Lower lobe of right lung (tissue), 2 donors: Measurements from ENCODE around the gene CCT5. TPM values are rescaled to one million over a fixed set of nuclear protein-coding genes. Genes with fewer than 3 reads are reported as not detected.
"Not testable (repeated sequence)": the region's sequence is repeated elsewhere in the genome, so short reads cannot be mapped to it uniquely, and the experiment has no call there.

Source experiments
- ATAC-seq, 2 donors: fragments of 200-7000 bp; cut with Tn5 transposase; one replicate each; pipeline ENCODE4 v1.9.1; 2020 to 2022; ENCODE audit warnings: mild to moderate bottlenecking in 2 of 2, moderate library complexity in 2 of 2
- DNase-seq: peaks from one replicate; pipeline ENCODE4 v3.0.0-alpha.2; 2020
- H3K27ac ChIP-seq: fragments of 200-600 bp; one replicate; pipeline ENCODE4 v1.8.0; 2022
- H3K27me3 ChIP-seq: fragments of 200-600 bp; one replicate; pipeline ENCODE4 v1.8.0; 2022; ENCODE audit warnings: low read depth
- H3K36me3 ChIP-seq: fragments of 200-600 bp; one replicate; pipeline ENCODE4 v1.8.0; 2022; ENCODE audit warnings: mild to moderate bottlenecking
- H3K4me1 ChIP-seq: fragments of 200-600 bp; one replicate; pipeline ENCODE4 v1.8.0; 2022
- H3K4me3 ChIP-seq: fragments of 200-600 bp; one replicate; pipeline ENCODE4 v1.8.0; 2022; ENCODE audit warnings: mild to moderate bottlenecking
- H3K9me3 ChIP-seq: fragments of 200-600 bp; one replicate; pipeline ENCODE4 v1.8.0; 2022
- CTCF ChIP-seq: fragments of 200-600 bp; IDR thresholded peaks from one replicate; pipeline ENCODE4 v1.8.0; 2022; ENCODE audit warnings: antibody characterized with exemption, mild to moderate bottlenecking
- intact Hi-C: fragments of 100-400 bp; cut with DNase I; formaldehyde crosslinking; loops from one replicate; pipeline ENCODE4 v1.11.0; 2022
- total RNA-seq: library from RNA; stranded (reverse); fragmentation: NEBNext Ultra II Directional; extraction: Animal tissue kit (Norgen Biotek cat#: 25700); gene quantifications from one replicate; pipeline ENCODE4 v1.2.1, GENCODE V29; 2021
- donor health status: DM: no; HTN: yes; CAD: no; lungs with severe emphysema.

Gene CCT5
- total RNA-seq, 1 donor from 2014 or later, result 116 TPM

GRCh38 chr5:10277773-10278630 is 27.9 kb downstream of the CCT5 start:
- DNase-seq, result no peak
- Histone ChIP-seq H3K4me1 (no peaks in the 10 kb centered on the region), H3K27me3 (no peaks in the 10 kb centered on the region), H3K36me3 (no peaks in the 10 kb centered on the region), H3K27ac (no peak overlapping the region), H3K4me3 (no peak overlapping the region), H3K9me3 (no peaks in the 10 kb centered on the region)
- intact Hi-C loops, result no loop called here
- no peak for TF ChIP-seq CTCF
- no peak for ATAC-seq

- Histone ChIP-seq H3K4me3 (no peak overlapping the region), H3K27me3 (no peaks in the 10 kb centered on the region), H3K36me3 (no peaks in the 10 kb centered on the region), H3K9me3 (no peaks in the 10 kb centered on the region), H3K27ac (no peak overlapping the region), H3K4me1 (peaks cover under 1% of the 10 kb centered on the region)
- ATAC-seq (no peak), DNase-seq (no peak)
- no peak for TF ChIP-seq CTCF
- intact Hi-C loops, result no loop called here
These were observed 28.7 kb downstream of the CCT5 start for GRCh38 chr5:10278658-10279279.

- Histone ChIP-seq H3K9me3 (no peaks in the 10 kb centered on the region), H3K27me3 (no peaks in the 10 kb centered on the region), H3K27ac (no peak overlapping the region), H3K36me3 (no peaks in the 10 kb centered on the region), H3K4me3 (no peak overlapping the region), H3K4me1 (peaks cover 6% of the 10 kb centered on the region)
- no peak for TF ChIP-seq CTCF
- no peak for ATAC-seq
- intact Hi-C loops, result no loop called here
- no peak for DNase-seq
These were observed 29.2 kb downstream of the CCT5 start for GRCh38 chr5:10279328-10279727.

- Histone ChIP-seq H3K36me3 (no peaks in the 10 kb centered on the region), H3K9me3 (no peaks in the 10 kb centered on the region), H3K4me3 (no peak overlapping the region), H3K27ac (no peak overlapping the region), H3K27me3 (no peaks in the 10 kb centered on the region), H3K4me1 (peaks cover 6% of the 10 kb centered on the region)
- DNase-seq (no peak), ATAC-seq (no peak)
- no peak for TF ChIP-seq CTCF
- intact Hi-C loops, result no loop called here
These were observed 30.0 kb downstream of the CCT5 start for GRCh38 chr5:10279925-10280720.

- Histone ChIP-seq H3K4me1 (peaks cover 16% of the 10 kb centered on the region), H3K27me3 (no peaks in the 10 kb centered on the region), H3K9me3 (no peaks in the 10 kb centered on the region), H3K4me3 (no peak overlapping the region), H3K36me3 (peaks cover 3% of the 10 kb centered on the region), H3K27ac (no peak overlapping the region)
- DNase-seq (peak; percentile 91), ATAC-seq (peak; percentile 90 to 95)
- intact Hi-C loops, result no loop called here
- TF ChIP-seq CTCF, result peak; percentile 96
These were observed 34.0 kb downstream of the CCT5 start for GRCh38 chr5:10283927-10284635.

GRCh38 chr5:10285362-10285761 is 35.3 kb downstream of the CCT5 start:
- H3K4me1 ChIP-seq, result peaks cover 18% of the 10 kb centered on the region
- H3K36me3 ChIP-seq, intact Hi-C loops, H3K4me3 ChIP-seq, ATAC-seq, DNase-seq, H3K27me3 ChIP-seq, H3K27ac ChIP-seq, H3K9me3 ChIP-seq: not testable (repeated sequence)
